GM21619 (cell line): ENCODE data around the gene BEX3.
"Not testable (repeated sequence)": the region's sequence is repeated elsewhere in the genome, so short reads cannot be mapped to it uniquely, and the experiment has no call there.

Experiments
- ATAC-seq: cut with Tn5 transposase; IDR thresholded peaks from one replicate; pipeline ENCODE4 v1.9.1; 2021; ENCODE audit not compliant: unreplicated experiment

Gene BEX3

DNA sequence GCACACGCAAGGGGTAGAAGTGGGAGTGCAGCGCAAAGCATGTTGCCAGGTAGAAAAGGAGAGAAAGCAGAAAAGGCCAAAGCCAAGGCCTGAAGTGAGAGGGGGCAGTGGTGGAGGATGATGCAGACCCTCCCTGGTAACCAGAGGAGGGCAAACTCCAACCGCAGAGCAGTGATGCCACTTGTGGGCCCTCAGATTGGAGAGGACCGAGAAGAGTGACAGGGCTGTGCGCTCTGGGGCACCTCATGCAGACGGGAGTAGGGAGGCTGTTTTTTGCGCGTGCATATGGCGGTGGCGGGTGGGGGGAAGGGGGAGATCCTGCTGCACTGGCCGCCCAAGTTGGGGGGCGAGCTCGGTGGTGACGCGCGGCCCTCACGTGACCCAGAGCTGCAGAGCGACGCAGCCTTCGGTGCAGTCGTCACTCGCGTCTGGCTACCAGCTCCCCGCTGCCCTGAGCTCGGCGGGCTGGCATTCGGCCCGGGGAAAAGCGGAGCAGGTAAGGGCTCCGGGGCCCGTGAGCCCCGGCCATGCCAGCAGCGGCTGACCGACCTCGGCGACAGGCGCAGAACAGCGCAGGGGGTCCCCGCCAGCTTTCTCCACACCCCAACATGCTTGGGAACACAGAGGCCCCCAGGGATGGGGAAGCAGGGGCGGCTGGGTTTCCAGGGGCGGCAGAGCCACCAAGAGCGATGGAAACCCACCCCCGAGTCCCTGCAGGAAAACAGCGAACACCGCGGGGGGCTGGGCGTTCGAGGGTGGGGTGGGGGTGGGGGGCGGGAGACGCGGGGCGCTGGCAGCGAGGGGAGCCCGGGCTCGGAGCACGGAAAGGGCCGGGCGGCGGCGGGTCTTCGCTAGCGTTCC lies at the start of gene BEX3:
Gene BEX3, plus strand, starts transcription at position 421 of the 861 bp plus-strand sequence. CDS start 984 bp downstream, outside the sequence.
- ATAC-seq: no peak

DNA sequence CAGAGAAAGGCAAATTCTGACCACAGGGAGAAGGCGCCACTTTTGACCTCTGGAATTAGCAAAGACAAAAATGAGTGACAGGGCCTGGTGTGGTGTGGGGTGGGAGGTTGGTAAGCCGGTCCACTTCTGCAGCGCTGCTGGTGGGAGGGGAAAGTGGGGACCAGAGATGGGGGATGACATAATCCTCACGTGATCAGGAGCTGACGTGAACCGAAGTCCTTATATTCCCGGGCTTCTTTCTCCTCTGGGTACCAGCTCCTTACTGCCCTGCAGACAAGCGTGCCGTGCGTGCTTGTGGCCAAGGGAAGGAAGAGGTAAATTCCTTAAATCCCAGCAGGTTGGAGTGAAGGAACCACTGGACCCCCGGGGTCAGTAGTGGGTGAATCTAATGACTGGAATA lies 46.3 kb upstream of the BEX3 start, which contains the start of gene TCEAL7:
Gene TCEAL7, plus strand, starts transcription at position 249 of the 400 bp plus-strand sequence. CDS start 1,165 bp downstream, outside the sequence.
- ATAC-seq: no peak

DNA sequence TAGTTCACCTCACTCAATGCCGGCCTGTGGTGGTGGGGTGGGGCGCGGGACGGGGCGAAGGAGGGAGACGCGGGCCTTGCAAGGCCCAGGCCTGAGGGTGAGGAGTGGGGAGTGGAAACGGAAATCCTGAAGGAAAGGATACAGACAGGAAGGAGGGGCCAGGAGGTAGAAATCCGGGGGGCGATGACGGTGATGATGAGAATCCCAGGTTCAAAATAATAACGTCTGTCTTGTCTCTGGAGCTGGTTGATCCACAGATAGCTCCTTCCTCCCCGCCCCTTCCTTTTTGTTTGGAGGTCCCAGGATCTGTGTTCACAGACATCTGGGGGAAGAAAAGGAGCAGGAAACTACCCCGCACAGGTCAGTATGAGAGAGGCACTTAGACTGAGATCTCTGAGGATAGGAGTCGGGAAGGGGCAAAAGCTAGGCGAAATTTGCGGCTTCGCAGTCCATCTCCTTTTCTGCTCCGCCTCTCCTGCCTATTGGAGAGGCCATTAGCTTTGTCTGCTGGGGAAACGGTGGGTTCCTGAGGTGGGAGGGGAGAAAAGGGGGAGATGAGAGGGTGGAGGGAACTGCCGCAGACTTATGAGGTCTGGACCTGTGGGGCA lies 45.6 kb upstream of the BEX3 start:
- no peak for ATAC-seq

DNA sequence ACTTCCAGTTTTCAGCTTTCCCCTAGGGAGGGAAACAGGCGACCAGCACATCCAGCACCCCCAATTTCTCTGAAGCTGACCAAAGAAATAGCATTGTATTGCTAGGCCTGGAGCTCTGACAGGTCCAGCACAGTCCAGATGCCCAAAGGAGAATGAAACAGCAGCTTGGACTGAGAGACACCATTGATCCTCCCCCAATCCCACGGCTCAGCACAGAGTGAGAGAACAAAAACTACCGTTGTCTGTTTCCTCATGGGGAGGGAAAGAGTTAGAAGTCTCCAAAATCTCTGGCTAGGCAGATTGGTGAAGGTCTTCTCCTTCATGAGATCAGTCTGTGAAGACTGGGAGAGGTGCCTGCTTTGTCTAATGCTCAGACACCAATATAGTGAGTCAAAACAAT lies 37.7 kb upstream of the BEX3 start:
- ATAC-seq: no peak

DNA sequence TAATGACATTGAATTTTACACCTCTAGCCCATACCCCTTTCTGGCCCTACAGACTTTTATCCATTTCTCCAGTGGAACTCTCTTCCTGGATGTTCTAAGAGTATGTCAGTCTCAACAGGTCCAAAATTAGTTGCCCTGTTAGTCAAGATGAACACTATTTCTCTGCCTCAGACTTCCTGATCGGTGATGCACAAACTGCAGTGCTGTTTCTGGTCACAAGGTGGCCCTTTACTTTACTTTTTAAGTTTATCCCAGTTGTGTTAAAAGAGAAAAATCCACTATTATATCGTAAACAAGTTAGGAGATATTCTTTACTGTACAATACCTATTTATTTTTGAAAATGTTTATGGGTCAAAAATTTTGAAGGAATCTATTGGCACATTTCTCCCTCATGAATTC lies 33.2 kb upstream of the BEX3 start:
- no peak for ATAC-seq

DNA sequence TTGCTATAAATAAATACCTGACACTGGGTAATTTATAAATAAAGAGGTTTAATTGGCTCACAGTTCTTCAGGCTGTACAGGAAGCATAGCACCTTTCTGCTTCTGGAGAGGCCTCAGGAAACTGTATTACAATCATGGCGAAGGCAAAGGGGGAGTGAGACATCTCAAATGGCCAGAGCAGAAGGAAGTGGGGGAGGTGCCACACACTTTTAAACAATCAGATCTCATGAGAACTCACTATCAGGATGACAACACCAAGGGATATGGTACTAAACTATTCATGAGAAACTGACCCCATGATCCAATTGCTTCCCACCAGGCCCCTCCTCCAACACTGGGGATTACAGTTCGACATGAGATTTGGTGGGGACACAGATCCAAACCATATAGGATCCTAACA lies 31.7 kb upstream of the BEX3 start:
- ATAC-seq: no peak

DNA sequence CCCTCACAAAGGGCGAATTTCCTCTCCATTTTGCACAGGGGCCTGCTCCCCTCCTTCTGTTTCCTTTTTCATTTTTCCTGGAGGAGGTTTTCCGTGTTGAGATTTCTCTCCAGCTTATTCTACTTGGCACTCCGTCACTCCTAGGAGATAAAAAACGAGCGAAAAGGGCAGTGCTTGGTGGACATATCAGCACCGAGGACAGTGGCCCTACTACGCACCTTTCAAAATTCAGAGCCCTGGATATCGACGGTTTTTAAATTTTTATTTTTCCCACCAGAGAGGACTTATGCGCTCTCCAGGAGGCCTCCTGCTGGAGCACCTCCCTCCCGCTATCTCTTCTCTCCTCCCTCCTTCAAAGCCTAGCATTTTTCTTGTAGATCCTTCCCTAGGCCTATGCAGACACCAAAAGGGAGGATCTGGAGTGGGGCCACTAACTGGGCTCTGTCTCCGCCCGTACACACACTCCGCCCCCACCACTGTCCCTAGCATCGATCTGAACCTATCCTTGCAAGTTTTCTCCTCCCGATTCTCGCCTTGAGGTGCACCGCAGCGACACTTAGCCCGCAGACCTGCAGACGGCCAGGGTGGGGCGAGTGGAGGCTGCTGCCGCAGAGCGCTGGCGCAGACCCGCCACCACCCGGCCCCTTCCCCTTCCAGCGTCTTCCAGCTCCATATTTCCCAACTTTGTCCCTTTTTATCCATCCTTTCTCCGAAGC lies 28.5 kb upstream of the BEX3 start:
- ATAC-seq: no peak

DNA sequence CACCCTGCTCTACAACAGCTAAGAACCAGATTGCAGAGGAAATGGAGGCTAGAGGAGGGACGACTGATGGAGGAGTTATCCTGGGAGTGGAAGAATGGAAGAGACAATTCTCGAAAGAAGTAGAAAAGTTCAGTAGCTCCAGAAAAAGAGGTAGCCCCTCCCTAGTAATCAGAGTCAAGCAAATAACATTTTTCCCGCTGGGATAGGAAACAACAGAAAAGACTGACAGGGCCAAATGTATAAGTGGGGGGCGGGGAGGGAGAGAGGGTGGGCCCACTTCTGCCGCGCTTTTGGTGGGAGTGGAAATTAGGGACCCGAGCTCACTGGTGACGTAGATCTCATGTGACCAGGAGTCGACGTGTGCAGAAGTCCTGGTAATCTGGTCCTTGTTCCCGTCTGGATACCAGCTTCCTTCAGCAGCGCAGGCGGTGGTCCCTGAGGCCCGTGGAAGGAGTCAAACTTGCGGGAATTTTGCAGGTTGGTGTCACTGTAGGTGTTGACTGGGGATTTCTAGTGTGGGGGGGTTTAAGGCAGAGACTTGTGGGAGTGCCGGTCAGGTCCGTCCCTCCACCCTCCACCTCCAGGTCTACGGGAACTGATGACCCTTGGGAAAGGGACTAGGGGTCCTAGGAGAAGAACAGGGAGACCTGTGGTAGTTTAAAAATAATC lies 20.1 kb upstream of the BEX3 start, which contains the start of gene TCEAL9:
Gene TCEAL9, plus strand, starts transcription at position 377 of the 669 bp plus-strand sequence. CDS start 1,179 bp downstream, outside the sequence.
- no peak for ATAC-seq

DNA sequence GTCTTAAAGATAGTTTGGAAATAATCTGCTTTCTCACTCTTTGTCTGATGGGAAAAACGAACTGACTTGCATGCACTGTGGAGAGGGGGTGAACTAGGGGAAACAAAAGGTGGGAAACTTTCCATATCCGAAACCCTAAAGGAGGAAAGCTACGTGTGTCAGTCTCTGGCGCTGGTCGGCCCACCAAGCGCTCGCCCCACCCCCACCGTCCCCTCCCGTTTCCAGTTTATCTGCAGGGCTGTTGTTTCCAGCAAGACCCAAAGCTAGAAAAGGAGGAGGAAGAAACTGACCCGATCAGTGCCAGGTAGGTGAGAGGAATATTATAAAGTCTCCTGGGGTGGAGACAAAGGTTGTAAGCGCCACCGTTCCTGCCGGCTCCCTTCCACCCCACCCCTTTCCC lies 19.5 kb upstream of the BEX3 start:
- ATAC-seq: no peak

DNA sequence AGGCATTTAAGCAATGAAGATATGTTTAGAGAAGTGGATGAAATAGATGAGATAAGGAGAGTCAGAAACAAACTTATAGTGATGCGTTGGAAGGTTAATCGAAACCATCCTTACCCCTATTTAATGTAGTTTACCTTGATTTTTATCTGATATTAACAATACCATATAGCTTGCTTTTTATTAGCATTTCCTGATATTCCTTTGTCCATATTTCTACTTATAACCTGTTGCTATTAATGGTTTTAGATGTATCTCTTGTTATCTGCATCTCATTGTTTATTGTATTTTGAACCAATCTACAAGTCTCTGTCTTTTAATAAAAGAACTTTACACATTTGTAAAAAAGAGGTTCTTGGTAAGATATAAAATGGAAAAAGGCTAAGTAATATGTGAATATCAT lies 18.5 kb upstream of the BEX3 start:
- no peak for ATAC-seq

DNA sequence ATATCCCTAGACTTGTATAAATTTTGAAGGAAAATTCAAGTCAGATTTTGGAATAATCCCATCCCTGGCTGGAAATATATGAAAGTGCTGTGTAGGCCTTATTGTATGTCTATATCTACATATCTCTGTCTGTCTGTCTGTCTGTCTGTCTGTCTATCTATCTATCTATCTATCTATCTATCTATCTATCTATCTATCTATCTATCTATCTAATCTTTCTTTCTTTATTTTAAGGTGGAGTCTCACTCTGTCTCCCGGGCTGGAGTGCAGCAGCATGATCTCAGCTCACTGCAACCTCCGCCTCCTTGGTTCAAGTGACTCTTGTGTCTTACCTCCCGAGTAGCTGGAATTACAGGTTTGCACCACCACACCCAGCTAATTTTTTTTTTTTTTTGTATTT lies 16.7 kb upstream of the BEX3 start:
- not testable (repeated sequence) for ATAC-seq

DNA sequence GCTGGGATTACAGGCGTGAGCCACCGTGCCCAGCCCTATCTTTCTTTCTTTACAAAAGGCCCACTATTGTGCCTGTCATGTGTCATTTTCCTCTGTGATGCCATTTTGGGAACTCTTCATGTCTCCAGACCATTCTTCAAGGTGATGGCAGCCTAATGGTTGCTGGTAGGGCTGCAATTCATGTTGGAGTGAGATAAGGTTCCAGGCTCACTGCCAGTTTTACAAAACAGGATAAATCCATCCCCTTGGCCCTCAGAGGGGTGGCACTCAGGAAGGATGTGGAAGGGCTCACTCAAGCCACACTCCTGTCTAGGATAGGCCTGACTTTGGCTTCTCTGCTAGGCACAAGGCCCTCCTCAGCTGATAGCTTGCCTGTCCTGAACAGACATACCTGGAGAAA lies 16.2 kb upstream of the BEX3 start:
- ATAC-seq: no peak

DNA sequence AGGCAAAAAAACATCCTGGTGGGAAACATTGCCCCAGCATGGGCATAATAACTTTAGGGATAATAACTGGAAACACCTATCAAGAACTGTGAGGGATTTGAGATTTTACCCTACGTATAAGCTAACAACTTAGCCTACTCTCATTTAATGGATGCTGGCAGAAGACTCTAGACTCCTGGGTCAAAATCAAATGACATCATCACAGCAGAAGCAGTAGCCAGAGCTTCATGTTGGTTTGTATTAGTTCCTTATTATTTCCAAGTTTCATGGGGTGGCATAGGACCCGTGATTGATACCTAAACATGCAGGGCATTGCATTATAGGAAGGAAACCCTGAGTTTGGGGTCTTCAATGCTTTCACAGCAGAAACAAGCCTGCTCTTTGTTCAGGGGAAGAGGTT lies 15.4 kb upstream of the BEX3 start:
- no peak for ATAC-seq

DNA sequence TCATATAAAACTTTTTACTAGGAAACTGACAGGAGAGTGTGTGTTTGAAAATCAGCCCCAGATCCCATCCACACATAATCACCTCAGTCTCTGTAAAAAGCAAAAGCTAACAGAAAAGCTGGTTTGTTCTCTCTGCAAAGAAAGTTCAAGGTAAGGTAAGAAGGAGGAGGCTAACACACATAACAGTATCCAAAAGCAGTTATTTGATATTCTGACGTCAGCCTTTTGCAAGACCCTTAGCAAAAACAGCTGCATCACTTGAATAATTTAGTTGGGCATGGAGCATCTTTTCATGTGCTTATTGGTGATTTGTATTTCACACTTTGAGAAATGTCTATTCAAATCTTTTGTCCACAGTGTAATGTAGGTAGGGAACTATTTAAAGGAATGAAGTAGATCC lies 14.5 kb upstream of the BEX3 start:
- no peak for ATAC-seq

DNA sequence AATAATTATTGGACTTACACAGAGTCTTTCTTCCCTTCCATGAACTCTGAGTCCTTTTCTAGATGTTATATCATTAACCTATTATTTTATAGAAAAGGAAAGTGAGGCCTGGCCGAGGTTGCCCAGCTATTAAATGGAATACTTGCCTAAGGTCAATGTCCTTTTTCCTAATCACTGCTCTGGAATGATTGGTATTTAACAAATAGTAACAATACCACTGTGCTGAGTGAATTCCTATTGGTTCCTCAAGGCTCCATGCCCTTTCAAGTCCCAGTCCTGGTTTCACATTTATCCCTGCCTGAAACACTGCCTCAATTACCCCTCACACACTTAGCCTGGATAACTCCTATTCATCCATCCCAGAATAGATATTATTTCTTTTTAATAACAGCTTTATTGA lies 13.9 kb upstream of the BEX3 start:
- no peak for ATAC-seq

DNA sequence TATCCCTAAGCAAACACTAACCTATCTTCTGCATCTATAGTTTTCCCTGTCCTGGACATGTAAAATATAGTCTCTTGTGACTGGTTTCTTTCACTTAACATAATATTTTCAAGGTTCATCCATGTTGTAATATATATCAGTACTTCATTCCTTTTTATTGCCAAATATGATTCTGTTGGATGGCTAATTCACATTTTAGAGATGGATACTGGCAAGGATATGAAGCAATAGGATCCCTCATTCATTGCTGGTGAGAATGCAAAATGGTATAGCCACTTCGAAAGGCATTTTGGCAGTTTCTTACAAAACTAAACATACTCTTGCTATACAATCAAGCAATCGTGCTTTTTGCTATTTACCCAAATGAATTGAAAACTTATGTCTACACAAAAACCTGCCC lies 13.3 kb upstream of the BEX3 start:
- no peak for ATAC-seq

DNA sequence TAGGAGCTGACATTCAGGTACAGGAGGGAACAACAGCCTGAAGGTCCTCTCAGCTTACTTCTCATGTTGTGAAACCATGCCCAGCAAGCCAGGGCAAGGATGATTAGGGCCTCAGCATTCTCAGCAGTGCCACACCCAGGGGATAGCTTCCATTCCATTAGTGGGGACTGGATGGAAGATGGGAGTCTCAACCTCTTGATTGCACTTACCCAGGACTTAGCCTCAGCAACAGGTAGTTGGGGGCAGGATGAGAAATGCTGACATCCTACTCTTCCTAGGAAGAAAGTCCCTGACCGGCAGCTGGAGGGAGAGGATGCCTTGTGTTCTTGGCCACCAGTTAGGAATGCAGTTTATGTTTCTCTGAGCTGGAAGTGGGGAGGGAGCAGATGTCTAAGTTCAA lies 8.8 kb upstream of the BEX3 start:
- no peak for ATAC-seq

DNA sequence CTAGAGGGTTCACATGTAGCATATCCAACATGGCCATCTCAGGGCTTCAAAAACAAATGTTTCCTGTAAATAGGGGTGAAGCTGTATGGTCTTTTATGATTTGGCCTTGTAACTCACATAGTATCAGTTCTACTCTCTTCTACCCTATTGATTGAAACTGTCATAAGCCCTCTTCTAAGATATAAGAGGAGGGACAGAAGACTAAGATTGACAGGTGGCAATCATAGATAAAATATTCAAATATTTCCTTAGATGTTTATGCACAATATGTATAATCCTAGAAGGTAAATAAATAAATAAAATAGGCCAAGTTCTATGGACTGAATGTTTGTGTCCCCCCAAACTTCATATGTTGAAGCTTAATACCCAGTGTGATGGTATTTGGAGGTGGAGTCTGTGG lies 6.9 kb upstream of the BEX3 start:
- ATAC-seq: no peak

DNA sequence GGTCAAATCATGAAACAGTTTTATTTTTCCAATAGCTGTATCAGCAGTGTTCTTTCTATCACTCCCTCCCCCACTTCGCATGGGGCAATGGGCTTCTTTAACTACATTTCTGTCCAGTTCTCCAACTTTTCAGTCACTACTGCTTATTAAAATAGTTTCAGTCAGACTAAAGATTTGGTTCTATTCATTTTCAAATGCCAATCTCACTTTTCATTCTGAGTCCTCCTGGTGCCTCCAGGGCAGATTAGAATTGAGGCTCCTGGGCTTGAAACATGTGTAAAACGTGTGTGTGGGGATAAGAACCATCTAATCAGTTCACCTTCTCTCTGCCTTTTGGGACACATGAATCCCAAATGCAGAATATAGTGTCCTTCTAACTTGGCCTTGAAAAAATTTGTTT lies 3.5 kb upstream of the BEX3 start:
- no peak for ATAC-seq

DNA sequence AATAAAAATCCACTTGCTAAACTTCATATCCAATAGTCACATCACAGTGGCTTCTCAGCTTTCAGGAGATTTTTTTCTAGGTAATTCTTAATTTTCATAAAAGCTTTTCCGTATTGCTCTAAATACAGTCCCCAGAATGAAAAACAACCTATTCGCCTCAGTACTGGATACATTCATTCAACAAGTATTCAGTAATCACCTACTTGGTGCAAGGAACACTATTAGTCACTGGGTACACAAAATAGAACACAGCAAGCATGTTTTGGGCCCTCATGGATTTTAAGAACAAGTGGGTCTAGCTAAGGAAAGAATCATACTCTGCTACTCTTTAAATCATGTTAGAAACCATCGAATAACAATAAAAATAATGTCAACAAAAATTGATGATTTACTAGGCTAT lies 2.8 kb upstream of the BEX3 start:
- no peak for ATAC-seq

DNA sequence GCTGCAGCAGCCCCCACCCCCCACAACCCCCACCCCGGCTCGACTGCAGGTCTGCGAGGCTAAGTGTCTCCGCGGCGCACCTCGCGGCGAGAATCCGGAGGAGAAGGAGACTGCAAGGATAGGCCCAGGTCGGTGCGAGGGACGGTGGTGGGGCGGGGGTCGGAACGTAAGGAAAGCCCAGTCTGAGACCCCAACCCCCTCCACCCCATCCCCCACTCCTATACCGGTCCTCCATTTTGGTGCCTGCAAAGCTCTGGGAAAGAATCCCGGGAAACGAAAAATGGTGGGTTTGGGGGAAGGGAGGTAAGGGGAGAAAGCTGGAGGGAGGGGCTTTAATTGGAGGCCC lies 614 bp downstream of the BEX3 start:
- ATAC-seq: no peak
